GM10248 (cell line): ENCODE measurements around the gene ATAD1.

Source experiments
- CTCF ChIA-PET: fragments of 300-600 bp; sonication (Branson Sonifier 250); formaldehyde crosslinking; extraction: SDS; loops from one replicate; lab custom pipeline; 2021; ENCODE audit warnings: antibody characterized with exemption; lab: Yijun Ruan, JAX
- POLR2A ChIA-PET: fragments of 350-650 bp; sonication (Branson Sonifier 250); formaldehyde crosslinking; extraction: SDS; loops from one replicate; lab custom pipeline; 2020; ENCODE audit warnings: antibody characterized with exemption; lab: Yijun Ruan, JAX
- DNase-seq: peaks from one replicate; pipeline ENCODE4 v3.0.0; 2012; ENCODE audit errors: extremely low spot score
- TF ChIP-seq, protein P1 (sequence below): IDR thresholded peaks from 2 replicates; pipeline ENCODE4 v1.5.1; 2012; ENCODE audit warnings: mild to moderate bottlenecking, low read depth; ENCODE audit errors: extremely low read depth, missing control alignments, control extremely low read depth

ATAD1 gene

DNA sequence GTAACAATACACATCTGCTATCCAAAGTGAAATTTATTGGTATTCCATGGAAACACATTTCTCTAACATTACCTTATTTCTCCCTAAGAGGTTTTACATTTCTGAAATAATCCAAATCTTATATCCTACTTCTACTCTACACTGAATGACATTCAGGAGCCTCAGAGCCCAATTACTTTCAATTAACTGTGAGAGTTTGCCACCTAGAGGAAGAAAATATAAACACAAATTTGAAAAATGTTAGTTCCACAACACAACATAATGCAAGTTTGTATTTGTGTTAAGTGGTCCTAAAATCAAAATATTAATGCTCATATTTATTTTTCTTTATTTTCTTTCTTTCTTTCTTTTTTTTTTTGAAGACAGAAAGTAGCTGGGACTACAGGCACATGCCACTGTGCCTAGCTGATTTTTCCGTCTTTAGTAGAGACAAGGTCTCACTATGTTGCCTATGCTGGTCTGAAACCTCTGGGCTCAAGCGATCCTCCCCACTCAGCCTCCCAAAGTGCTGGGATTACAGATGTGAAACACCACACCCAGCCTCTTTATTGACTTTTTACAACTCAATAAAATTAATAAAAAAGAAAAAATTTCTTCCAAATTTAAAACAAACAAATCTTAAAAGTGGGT is 46.0 kb downstream of the ATAD1 start:
- ChIA-PET CTCF (interaction anchor here (1.1 to 1.6 kb wide), 4 partner anchors 9 to 126 kb away, joined by 3 to 4 read pairs (median 4); no protein-coding TSS in a partner anchor), POLR2A (no interaction called here)
- TF ChIP-seq, protein P1, sequence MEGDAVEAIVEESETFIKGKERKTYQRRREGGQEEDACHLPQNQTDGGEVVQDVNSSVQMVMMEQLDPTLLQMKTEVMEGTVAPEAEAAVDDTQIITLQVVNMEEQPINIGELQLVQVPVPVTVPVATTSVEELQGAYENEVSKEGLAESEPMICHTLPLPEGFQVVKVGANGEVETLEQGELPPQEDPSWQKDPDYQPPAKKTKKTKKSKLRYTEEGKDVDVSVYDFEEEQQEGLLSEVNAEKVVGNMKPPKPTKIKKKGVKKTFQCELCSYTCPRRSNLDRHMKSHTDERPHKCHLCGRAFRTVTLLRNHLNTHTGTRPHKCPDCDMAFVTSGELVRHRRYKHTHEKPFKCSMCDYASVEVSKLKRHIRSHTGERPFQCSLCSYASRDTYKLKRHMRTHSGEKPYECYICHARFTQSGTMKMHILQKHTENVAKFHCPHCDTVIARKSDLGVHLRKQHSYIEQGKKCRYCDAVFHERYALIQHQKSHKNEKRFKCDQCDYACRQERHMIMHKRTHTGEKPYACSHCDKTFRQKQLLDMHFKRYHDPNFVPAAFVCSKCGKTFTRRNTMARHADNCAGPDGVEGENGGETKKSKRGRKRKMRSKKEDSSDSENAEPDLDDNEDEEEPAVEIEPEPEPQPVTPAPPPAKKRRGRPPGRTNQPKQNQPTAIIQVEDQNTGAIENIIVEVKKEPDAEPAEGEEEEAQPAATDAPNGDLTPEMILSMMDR, result peak; percentile 25
- DNase-seq, result peak; percentile 12

DNA sequence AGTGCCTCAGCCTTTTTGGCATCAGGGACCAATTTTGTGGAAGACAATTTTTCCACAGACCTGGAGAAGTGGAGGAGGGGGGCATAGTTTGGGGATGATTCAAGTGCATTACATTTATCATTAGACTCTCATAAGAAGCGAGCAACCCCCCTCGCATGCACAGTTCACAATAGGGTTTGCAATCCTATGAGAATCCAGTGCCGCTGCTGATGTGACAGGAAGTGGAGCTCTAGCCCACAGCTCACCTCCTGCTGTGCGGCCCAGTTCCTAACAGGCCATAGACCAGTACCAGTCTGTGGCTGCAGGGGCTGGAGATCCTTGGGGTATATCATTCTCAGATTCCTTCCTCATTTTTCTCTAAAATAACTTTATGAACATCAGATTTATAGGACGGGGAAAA is 50.8 kb downstream of the ATAD1 start:
- TF ChIP-seq, protein P1, result no peak
- no peak for DNase-seq
- ChIA-PET POLR2A (no interaction called here), CTCF (no interaction called here)

DNA sequence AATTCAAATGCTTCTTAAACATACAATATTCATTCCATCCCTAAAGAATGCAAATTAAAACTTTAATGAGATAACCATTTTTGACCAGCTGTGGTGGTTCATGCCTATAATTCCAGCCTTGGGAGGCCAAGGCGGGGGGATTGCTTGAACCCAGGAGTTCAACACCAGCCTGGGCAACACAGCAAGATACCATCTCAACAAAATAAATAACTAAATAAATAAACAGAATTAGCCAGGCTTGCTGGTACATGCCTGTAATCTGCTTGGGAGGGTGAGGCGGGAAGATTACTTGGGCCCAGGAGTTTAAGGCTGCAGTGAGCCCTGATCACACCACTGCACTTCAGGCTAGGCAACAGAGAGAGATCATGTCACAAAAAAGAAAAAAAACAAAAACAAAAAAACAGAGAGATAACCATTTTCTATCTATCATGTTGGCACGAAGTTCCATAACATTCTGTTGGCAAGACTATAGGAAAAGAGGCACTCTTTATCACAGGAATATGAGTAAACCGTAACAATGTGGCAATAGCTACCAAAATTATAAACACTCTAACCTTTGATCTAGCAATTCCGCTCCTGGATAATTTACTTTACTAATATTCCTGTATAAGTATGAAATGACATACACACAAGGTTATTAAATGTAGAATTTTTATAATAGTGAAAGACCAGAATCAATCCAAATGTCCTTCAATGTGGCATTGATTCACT is 52.2 kb downstream of the ATAD1 start:
- DNase-seq, result no peak
- ChIA-PET CTCF (no interaction called here), POLR2A (no interaction called here)
- TF ChIP-seq, protein P1, result no peak

DNA sequence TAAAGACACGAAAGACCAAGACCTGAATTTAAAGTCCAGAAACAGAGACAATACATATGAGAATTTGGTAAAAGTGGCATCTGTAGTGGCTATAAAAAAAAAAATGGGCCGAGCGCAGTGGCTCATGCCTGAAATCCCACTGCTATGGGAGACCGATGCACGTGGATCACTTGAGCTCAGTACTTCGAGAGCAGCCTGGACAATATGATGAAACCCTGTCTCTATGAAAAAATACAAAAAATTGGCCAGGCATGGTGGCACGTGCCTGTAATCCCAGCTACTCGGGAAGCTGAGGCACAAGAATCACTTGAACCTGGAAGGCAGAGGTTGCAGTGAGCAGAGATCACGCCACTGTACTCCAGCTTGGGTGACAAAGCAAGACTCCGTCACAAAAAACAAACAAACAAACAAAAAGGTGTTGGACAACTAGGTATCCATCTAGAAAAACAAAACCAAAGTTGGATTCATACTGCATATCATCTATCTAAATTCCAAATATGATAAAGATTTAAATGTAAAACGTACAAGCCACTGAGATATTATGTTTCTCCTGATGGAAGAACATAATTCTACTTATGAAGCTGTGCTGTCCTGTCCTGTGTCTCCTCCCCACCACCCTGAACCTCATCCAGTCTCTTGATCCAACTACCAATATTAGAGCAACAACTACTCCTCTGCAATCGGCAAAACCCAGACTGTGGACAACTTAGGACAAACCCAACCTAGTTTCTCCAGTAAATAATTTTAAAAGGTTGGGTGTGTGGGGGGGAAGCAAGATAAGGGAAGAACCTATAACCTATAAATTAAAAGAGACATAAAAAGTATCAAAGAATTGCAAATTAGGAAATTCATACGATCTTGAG is 53.7 kb downstream of the ATAD1 start:
- ChIA-PET POLR2A (no interaction called here), CTCF (no interaction called here)
- no peak for DNase-seq
- TF ChIP-seq, protein P1, result no peak

DNA sequence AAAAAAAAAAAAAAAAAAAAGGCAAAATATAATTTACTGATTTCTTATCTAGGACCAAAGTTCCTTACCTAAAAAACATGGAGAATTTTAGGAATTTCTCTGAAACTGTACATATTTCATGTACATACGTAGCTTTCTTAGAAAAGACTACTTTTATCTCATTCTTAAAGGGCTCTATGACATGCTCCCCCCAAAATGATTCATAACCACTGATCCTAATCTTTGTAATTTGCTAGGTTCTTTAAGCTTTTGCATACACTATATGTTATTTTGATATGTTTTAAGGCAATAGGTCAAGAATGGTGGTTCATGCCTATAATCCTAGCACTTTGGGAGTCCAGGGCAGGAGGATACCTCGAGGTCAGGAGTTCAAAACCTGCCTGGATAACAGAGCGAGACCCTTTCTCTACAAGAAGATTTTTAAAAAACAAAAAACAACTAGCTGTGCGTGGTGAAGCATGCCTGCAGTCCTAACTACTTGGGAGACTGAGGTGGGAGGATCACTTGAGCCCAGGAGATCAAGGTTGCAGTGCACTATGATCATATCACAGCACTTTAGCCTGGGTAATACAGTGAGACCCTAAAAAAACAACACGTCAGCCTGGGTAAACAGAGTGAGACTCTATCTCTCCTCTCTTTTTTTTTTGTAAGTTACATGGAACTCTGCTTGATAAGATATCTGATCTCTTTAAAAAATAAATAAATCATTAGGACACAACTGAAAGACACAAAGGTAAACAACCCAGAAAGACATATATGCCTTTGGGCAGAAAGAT is 54.8 kb downstream of the ATAD1 start:
- CTCF ChIA-PET, result interaction anchor here (0.8 to 1.2 kb wide), 4 partner anchors 8 to 34 kb away, joined by 3 to 4 read pairs (median 3); no protein-coding TSS in a partner anchor
- POLR2A ChIA-PET, result interaction anchor here (0.6 to 0.7 kb wide), 2 partner anchors 19 to 683 kb away, joined by 4 to 6 read pairs; no protein-coding TSS in a partner anchor
- DNase-seq, result no peak
- TF ChIP-seq, protein P1, result no peak
